HG03139 (cell line): ENCODE measurements around the gene FMNL2.
A peak's percentile ranks its signal among the peaks of the same experiment; 100 is the strongest.

Experiments
- ATAC-seq: cut with Tn5 transposase; IDR thresholded peaks from one replicate; pipeline ENCODE4 v1.9.1; 2021; ENCODE audit not compliant: unreplicated experiment

FMNL2 gene

GRCh38 chr2:152548111-152548875, 213.3 kb downstream of the FMNL2 start:
- ATAC-seq = no peak

GRCh38 chr2:152548996-152549395, 214.0 kb downstream of the FMNL2 start:
- no peak for ATAC-seq

GRCh38 chr2:152549423-152549822, 214.4 kb downstream of the FMNL2 start:
- no peak for ATAC-seq

- ATAC-seq = no peak
Measured at GRCh38 chr2:152550386-152550785, 215.4 kb downstream of the FMNL2 start.

GRCh38 chr2:152552888-152553287, 217.9 kb downstream of the FMNL2 start:
- no peak for ATAC-seq

GRCh38 chr2:152553518-152553917, 218.5 kb downstream of the FMNL2 start:
- ATAC-seq = no peak

- ATAC-seq = no peak
Measured at GRCh38 chr2:152555048-152555447, 220.1 kb downstream of the FMNL2 start.

GRCh38 chr2:152556506-152556905, 221.5 kb downstream of the FMNL2 start:
- no peak for ATAC-seq

- ATAC-seq = no peak
Measured at GRCh38 chr2:152557273-152557888, 222.4 kb downstream of the FMNL2 start.

GRCh38 chr2:152558158-152558984, 223.4 kb downstream of the FMNL2 start:
- no peak for ATAC-seq

GRCh38 chr2:152559008-152559407, 224.0 kb downstream of the FMNL2 start:
- no peak for ATAC-seq

- no peak for ATAC-seq
Measured at GRCh38 chr2:152560166-152560565, 225.2 kb downstream of the FMNL2 start.

GRCh38 chr2:152560873-152561595, 226.1 kb downstream of the FMNL2 start:
- no peak for ATAC-seq

- ATAC-seq = no peak
Measured at GRCh38 chr2:152562198-152562884, 227.4 kb downstream of the FMNL2 start.

GRCh38 chr2:152563764-152564163, 228.8 kb downstream of the FMNL2 start:
- ATAC-seq = no peak

- peak; percentile 84 for ATAC-seq
Measured at GRCh38 chr2:152564754-152565551, 230.0 kb downstream of the FMNL2 start.

- peak; percentile 60 for ATAC-seq
Measured at GRCh38 chr2:152565884-152566727, 231.1 kb downstream of the FMNL2 start.

GRCh38 chr2:152566728-152567069, 231.7 kb downstream of the FMNL2 start:
- peak; percentile 42 for ATAC-seq

GRCh38 chr2:152568531-152568930, 233.6 kb downstream of the FMNL2 start:
- ATAC-seq = no peak
